ENCODE measurements around the gene GATA5.
"Not testable (repeated sequence)": the region's sequence is repeated elsewhere in the genome, so short reads cannot be mapped to it uniquely, and the experiment has no call there.

Gene GATA5

DNA sequence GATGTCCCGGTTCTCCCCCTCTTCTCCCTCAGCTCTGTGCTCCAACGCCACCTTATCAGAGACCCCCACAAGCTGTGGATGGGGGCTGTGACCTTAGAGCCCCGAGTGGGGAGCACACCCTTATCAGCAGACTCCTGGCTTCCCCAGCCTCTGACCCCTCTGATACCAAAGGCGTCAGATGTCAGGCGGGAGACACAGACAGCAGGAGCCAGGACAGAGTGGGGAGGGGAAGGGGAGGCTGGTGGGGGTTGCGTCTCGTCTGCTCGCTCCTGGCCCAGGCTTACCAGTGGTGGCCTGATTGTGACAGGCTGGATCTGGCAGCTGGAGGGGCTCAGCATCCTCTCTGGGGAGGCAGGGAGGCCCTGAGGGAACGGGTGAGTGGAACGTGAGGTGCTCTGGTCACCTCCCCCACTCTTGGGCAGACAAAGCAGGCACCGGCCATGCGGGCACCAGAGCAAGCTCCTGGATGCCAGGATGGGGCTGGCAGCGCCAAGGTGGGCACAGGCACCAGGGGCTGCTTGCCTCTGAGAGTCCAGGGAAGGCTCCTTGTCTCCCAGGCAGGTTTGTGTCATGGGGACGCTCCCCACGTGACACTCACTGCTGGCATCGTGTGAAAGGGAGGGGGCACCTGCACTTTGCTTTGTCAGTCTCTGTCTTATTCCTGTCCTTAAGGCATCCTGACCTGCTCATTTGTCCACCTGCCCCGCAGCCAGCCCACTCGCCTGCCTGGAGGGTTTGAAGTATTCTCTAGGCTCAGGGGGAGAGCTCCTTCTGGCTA is 27.8 kb upstream of the GATA5 start:
- no peak for DNase-seq

DNA sequence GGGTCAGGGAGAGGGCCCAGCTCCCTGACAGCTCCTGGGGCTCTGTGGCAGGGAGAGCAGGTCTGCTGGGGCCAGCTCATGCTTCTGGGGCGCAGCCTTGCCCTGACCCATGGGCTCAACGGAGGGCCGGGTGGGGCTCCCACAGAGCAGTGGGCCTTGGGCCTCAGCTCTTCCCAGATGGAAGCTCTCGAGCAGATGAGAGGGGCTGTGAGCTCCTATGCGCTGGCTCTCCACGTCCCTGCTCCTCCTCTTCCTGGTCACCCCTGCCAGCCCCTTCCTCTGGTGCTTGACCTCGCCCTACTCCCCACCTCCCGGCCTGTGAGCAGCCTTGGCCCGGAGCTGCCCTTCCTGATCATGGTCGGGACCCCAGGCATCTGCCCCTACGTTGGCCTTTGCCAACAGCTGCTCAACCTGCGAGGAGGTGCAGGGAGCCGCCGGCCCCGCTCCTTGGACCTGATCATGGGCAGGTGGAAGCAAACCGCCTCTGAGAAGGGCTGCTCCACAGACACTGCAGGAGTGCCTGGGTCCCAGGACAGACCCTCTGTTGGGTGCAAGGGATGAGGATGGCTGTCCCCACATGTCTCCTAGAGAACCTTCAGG is 26.8 kb upstream of the GATA5 start:
- no peak for DNase-seq

DNA sequence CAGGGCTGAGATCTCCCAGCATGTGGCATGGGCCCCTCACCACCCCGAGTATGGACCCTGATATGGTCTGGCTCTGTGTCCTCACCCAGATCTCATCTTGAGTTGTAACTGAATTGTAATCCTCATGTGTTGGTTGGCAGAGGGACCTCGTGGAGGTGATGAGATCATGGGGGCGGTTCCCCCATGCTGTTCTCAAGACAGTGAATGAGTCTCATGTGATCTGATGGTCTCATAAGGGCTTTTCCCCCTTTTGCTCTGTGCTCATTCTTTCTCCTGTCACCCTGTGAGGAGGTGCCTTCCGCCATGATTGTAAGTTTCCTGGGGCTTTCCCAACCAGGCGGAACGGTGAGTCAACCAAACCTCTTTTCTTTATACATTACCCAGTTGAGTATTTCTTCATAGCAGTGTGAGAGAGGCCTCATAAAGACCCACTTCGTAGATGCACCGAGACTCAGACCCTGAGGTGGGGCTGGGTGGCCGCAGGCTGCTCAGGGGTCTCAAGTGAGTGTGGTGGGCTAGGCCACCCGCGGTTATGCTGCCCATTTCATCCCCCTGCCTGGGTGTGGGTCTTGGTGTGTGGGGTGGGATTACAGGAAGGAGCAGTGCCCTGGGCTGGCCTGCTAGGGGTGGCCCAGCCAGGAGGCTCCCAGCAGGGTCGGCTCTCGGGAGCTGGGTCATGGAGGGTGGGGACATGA is 26.2 kb upstream of the GATA5 start:
- DNase-seq, result peak; percentile 99

- peak; percentile 71 for DNase-seq
These were observed 24.6 kb upstream of the GATA5 start for GRCh38 chr20:62500237-62500864.

GRCh38 chr20:62499758-62500236 is 24.0 kb upstream of the GATA5 start:
- no peak for DNase-seq

DNA sequence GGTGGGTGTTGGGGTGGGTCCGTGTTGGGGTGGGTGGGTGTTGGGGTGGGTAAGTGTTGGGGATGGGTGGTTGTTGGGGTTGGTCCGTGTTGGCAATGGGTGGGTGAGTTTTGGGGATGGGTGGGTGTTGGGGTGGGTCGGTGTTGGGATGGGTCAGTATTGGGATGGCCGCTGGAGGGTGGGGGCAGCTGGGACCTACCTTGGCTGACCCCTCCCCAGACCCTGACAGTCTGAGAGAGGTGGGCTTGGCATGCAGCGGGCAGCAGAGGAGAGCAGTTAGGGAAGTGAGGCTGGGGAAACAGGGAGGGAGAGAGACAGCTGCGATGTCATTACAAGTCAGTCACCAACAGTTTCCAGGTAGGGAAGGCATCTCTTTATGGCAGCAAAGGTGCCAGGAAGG is 23.1 kb upstream of the GATA5 start:
- DNase-seq, result no peak

DNA sequence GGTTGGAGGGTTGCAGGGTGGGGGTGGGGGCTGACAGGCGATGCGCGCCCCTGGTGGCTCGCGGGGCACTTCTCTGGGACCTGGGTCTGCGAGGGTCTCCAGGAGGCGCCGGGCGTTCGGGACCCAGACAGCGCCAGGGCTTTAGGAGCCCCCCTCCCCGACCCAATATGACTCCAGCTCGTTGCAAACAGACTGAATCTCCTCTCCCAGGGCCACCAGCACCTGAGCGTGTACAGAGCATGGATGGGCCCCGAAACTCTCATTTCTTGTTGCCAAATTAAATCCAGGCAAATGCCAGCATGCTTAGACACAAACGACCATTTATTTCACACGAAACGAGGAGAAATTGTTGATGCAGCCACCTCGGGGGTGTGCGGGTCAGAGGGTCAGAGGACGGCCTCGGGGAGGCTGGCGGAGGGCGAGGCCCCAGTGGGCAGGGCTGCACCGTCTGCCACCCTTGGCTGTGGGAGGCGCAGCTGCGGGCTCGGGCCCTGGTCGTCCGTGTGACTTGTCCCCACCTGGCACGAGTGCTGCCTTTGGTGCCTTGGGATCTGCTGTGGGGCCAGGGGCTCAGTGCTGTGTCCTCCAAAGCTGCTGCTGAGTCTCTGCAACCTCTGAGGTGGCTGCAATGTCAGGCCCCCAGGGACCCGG is 20.9 kb upstream of the GATA5 start:
- no peak for DNase-seq

DNA sequence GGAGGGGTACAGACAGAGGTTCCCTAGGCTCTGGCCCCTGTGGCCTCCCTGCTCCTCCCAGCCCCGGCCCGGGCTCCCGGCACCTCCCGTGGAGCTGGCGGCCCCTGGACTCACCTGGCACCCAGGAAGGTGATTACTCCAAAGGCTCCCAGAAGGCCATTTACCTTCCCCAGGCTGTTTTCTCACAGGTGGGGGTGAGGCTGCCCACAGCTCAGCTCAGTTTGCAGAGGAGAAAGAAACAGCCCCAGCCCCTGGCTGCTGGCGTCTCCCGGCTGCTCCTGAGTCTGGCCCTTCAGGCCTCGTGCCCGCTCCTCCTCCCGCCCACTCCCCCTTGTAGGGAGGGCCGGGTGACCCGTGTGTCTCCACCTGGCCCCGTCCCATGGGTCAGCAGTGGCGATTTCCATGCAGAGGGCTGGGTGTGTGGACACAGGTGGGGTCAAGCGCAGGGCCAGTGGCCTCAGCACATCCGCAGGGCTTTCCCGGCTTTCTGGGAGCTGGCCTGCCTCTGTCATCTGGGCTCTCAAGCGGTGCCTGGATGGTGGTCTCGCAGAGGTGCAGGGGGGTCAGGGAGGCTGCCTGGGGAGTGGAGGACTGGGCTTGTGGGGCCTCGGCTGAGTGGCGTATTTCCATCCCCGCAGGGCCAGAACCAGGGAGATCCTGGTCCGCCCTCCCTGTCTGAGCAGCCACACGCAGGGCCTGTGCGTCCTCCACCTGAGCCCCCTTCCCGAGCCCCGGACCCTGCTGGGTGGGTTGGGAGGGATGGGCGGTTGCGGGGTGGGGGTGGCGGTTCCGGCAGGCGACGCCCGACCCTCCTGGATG is 20.2 kb upstream of the GATA5 start:
- DNase-seq, result no peak

DNA sequence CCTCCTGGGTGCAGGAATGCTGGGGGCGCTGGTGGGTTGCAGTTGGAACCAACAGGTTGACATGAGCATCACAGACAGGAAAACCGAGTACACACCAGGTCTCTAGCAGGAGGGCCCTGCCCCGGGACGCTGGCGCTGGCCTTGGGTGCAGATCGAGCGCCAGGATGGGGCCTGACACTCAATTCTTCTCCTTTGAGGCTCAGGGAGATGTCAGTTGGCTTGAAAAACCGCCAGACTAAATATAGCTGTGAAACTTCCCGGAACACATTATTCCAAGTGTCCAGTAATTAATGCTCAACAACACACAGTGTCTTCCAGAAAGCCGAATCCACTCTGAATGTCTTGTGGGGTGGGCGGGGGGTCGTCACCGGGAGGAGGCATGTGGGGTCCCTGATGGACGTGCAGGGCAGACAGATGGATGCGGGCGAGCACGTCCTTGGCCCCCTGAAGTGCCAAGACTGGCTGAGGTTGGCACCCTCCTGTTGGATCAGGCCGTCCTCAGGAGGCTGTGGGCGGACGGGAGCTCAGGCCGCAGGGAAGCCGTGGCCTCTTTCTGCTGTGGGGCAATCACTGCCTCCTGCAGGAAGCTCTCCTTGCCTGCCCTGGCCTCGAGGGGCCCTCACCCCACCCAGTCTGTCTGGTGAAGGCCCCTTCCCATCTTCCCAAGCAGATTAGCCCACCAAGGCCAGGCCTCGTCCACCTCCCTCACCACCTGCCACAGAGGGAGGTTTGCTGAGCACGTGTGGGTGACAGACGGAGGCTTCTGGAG is 19.4 kb upstream of the GATA5 start:
- no peak for DNase-seq

- DNase-seq, result no peak
These were observed 18.7 kb upstream of the GATA5 start for GRCh38 chr20:62494537-62494936.

DNA sequence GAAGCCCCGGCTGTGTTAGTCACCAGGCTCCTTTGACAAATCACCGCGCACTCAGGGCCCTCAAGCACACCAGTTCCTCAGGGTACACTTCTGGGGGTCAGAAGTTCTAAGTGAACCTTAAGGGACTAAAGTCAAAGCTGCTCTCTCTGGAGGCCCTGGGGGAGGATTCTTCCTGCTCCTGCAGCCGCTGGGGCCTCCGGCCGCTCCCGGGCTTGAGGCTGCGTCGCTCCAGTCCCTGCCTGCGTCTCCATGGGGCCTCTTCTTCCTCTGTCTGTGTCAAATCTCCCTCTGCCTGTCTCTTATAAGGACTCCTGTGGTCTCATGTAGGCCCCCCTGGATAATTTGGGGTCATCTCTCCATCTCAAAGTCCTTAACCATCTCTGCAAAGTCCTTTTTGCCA is 18.1 kb upstream of the GATA5 start:
- no peak for DNase-seq

GRCh38 chr20:62493253-62493885 is 17.6 kb upstream of the GATA5 start:
- no peak for DNase-seq

DNA sequence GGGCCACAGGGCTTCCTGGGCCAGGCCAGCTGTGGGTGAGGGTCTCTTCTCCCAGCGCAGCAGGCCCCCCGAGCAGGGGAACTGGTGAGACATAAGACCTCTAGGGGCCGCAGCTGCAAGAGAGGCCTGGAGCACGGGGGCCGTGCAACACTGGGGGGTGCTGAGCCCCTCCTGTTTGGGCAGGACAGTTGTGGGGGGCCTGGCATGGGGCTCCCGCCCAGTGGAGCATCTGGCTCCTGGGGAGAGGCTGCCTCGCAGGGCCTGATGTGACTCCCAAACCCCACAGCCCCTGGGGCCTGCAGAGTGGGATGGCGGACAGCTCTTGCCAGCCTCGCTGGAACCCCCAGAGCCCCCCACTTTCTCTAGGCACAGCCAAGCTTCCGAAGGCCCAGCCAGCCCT is 16.9 kb upstream of the GATA5 start:
- no peak for DNase-seq

DNA sequence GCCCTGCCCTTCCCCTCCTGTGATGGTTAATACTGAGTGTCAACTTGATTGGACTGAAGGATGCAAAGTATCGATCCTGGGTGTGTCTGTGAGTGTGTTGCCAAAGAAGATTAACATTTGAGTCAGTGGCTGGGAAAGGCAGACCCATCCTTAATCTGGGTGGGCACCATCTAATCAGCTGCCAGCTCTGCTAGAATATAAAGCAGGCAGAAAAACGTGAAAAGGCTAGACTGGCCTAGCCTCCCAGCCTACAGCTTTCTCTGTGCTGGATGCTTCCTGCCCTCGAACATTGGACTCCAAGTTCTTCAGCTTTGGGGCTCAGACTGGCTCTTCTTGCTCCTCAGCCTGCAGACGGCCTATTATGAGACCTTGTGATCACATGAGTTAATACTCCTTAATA is 15.0 kb upstream of the GATA5 start:
- not testable (repeated sequence) for DNase-seq

GRCh38 chr20:62489932-62490263 is 14.1 kb upstream of the GATA5 start:
- DNase-seq, result no peak

DNA sequence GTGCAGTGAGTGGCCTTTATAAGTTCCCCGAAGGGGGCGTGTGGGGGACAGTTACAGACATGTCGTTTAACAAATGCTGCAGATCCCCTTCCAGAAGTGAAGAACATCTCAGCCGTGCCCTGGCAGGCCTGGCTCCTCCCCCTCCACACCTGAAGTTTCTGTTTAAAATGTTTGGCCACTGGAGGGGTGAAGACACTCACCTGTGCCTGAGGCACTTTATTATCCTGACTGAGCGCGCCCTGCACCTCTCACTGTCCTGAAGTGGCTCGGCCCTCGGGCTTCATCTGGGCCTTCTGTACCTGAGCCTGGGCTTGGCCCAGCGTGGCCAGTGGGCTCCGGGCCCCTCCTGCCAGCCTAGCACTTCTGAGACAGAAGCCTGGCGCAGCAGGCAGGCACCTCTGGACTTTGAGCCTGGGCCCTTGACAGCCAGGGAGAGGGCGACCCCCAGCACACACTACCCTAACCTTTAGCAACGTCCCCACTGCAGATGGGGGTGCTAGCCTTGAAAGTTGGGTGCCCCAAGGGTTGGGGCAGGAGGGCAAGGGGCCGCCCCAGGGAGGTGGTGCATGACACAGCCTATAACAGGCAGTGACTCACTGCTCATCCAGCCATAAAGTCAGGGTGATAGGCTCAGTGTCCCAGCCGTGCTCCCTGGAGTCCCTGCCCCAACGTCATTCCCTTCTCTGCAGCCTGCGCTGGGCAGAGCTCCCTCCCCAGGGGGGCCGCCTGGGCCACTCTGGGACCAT is 13.6 kb upstream of the GATA5 start:
- DNase-seq, result no peak

GRCh38 chr20:62488470-62488869 is 12.7 kb upstream of the GATA5 start:
- DNase-seq, result no peak

DNA sequence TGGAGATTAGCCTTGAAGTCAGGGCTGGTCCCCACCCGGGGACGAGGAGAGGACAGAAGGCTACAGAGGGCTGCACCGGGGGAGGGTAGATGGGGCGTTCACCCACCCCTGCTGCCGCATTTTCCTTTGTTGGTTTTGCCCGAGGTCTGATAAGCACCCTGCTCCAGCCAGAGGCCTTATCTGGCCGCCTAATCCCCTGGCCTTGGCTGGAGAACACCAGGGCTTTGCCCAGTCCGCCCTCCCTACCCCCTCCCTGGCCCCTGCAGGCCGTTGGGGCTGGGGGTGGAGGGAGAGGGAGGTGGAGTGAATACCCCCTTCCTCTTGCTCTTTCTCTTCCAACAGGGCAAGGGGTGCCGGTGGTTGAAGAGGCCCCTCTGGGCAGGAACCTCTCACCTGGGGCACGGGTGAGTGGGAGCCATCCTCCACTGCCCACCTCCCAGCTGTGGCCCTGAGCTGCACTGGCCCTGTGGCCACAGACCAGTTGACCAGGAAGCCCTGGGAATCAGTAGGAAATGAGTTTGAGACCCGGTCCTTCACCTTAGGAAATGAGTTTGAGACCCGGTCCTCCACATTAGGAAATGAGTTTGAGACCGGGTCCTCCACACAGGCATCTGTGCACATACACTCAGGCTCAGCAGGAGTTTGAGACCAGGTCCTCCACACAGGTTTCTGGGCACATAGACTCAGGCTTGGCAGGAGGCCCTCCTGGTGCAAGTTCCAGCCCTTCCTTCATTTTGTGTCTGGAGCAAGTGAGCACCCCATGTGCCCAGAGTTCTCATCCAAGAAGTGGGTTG is 12.0 kb upstream of the GATA5 start:
- no peak for DNase-seq

- DNase-seq, result no peak
These were observed 11.3 kb upstream of the GATA5 start for GRCh38 chr20:62487118-62487517.
